SIG-M5 (cell line): ENCODE data around the gene SLC4A1.
"Not testable (repeated sequence)": the region's sequence is repeated elsewhere in the genome, so short reads cannot be mapped to it uniquely, and the experiment has no call there.

Experiments used
- DNase-seq: peaks from one replicate; lab custom pipeline; 2025; lab: John Stamatoyannopoulos, UW

SLC4A1 gene

DNA sequence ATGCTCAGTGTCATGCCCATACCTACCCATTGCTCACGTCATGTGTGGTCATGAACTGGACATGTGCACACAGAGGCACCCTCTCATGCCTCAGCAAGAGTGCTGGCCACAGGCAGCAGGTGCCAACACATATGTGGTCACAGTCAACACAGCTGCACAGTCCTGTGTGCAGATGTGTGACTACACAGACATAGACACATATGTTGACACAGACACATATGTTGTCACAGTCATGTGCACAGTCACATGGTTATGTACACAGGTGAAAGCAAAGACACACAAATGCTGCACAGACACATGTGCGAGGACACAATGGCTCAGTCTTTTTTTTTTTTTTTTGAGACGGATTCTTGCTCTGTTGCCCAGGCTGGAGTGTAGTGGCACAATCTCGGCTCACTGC lies 11.3 kb downstream of the SLC4A1 start:
- DNase-seq: no peak

DNA sequence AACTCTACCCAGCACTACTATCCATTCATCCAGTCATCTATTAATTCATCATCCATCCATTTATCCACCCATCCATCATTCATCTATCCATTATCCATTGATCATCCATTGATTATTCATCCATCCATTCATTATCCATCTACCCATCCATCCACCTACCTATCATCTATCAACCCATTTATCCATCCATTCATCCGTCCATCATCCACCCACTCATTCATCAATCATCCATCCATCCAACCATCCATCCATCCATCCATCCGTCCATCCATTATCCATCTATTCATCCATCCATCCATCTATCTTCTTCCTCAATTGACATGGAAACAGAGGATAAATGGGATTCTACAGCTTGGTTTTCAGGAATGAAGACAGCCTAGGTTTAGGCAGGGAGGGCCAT lies 12.0 kb downstream of the SLC4A1 start:
- no peak for DNase-seq

DNA sequence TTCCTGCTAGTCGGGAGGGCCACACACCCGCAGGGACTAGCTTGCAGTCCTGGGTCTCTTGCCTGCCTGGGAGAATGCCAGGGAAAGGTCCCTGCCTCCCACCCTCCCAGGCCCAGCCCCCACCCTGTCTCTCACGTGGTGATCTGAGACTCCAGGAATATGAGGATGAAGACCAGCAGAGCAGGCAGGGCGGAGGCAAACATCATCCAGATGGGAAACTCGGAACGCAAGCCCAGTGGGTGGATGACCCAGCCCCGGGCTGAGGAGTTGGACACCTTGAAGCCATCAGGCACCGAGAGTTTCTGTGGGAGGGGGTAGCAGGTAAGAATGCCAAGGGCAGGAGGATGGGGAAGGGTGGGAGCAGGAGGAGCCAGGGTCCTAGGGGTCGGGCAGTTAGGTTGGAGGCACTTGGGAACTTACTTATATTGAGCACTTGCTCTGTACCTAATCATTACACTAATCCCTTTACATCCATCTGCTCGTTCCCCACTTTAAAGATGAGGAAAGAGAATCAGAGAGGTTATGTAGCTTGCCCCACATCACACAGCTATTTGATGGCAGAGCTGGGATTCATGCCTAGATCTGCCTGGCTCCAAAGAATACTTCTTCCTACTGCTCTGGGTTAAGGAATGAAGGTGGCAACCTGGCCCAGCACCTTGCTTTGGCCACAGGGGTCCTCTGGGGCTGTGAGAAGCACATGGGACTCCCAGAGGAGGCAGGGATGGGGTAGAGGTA lies 13.4 kb downstream of the SLC4A1 start:
- DNase-seq: no peak

DNA sequence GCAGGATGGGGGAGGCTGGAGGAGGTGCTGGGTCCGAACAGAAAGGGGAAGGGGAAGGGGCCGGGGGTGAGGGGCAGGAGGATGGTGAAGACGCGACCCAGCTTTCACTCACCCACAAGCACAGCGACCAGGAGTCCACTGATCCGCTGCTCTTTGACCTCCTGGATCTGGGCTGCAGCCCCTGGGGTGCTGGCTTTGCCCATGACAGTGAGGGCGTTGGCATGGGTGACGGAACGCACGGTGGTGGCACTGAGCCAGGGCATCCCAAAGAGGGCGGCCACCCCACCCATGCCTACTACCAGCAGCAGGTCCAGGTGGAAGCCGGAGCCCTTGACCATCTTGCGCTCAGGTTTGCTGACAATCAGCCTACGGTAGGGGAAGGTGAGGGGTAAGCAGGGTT lies 14.9 kb downstream of the SLC4A1 start:
- DNase-seq: no peak

DNA sequence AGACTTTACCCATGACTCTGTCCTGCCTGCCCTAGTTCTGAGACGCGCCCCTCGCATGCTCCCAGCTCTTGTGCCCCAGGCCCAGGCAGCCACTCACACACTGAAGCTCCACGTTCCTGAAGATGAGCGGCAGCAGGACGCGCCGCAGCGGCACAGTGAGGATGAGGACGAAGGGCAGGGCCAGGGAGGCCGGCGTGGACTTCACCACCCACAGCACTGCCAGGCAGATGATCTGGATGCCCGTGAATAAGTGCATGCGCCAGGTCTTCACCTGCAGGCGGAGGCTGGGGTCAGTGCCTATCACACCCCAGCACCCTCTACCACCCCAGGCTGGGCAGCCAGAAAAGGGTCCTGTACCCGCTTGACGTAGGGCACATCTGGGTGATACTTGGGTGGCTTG lies 16.9 kb downstream of the SLC4A1 start:
- no peak for DNase-seq

DNA sequence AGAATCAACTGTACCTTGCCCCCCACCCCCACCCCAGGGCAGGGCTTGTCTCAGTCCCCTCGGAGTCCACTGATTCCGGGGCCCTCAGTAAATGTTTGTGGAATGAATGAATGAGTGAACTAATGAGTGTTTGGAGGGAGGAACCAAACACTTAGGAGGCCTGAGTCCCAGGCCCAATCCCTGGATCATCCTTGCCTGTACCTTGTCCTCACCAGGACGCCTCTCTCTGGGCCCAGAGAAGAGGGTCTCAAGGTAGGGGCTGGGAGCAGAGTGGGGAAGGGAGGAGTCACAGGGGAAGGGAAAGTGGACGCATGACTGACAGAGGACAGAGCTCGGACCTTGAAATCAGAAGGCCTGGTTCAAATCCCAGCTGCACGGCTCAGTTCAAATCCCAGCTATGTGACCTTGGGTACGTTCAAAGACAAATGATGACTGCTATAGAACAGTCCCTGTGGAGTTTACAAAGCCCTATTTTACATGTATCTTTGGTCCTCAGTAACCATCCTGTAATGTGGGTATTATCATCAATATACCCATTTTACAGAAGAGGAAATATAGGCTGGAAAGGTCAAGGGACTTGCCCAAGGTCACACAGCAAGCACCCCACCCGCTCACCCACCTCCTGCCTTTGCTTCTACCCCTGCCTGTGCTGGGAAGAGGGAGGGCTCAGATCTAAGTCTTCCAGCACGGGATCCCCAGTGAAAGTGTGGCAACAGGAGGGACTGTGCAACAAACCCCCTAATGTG lies 18.3 kb downstream of the SLC4A1 start:
- DNase-seq: no peak

DNA sequence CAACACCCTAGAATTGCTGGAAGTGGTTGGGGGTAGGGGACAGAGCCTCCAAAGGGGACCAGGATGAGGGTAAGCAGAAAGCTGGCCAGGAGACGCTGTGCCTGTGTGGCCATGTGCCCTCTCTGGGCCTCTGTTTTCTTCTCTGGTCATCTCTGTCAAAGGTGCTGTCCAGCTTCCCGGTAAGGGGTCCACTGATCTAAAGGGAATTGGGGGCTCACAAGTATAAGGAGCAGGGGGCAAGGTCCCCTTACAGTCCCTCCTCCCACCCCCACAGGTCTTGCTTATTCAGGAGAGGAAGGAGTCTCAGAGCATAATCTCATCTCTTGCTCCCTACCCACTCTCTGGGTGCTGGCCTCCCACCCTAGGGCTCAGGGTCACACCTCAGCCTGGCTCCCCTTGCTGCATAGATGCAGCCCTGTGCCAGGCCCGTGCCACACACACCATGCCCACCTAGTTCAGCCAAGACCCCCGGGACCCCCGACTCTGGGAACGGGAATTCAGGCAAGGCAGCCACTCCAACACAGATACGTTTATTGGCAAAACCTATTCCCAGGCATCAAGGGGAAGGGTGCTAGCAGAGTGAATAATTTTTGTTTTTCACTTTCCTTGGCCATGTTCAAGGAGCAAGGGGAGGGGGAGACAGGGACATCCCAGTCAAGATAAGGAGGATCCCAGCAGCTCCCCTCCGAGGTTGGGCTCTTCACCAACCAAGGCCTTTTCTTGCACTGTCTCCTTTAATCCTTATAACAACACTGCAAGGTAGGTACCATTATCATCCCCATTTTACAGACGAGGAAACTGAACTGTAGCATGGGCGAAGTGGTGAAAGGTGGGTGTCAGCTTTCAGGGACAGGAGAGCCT lies 19.8 kb downstream of the SLC4A1 start:
- no peak for DNase-seq

DNA sequence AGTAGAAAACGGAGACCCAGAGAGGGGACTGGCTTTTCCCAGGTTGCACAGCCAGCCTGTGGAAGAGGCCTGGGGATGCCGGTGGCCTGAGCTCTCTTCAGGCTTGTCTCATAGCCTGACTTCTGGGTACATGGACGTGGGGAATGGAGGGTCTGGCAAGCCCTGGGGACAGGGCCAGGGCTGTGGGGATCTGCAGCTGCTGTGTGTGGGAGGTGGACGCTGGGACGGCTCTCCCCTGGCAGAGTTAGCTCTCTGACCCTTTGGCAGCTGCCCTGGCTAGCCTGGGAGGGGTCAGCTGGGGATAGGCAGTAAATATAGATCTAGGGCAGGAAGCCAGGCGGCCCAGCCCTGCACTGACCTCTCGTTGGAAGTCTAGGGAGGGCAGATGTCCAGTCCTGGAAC lies 20.5 kb downstream of the SLC4A1 start:
- DNase-seq: no peak

DNA sequence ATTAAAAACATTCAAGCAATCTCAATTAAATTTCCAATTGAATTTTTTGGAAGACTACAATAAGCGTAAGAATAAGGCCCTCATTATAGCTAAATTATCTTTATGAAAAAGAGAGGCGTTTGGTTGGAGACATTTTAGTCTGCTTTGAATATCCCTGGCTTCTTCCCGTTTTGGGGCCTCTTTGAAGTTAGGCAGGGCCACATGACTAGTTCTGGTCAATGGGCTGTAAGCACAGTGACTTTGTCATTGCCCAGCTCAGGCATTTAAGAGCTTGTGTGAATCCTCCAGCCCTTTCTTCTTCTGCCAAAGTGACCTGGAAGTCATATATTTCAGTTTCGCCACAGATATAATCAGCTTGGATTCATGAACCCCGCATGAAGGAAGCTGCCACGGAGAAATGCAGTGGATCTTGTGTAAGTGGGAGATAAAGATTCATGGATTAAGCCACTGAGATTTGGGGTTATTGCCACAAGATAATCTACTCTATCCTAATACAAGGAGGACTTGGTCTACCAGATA lies 26.8 kb downstream of the SLC4A1 start:
- no peak for DNase-seq

DNA sequence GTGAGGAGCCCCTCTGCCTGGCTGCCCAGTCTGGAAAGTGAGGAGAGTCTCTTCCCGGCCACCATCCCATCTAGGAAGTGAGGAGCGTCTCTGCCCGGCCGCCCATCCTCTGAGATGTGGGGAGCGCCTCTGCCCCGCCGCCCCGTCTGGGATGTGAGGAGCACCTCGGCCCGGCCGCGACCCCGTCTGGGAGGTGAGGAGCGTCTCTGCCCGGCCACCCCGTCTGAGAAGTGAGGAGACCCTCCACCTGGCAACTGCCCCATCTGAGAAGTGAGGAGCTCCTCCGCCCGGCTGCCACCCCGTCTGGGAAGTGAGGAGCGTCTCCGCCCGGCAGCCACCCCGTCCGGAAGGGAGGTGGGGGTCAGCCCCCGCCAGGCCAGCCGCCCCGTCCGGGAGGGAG lies 30.0 kb downstream of the SLC4A1 start:
- DNase-seq: not testable (repeated sequence)

DNA sequence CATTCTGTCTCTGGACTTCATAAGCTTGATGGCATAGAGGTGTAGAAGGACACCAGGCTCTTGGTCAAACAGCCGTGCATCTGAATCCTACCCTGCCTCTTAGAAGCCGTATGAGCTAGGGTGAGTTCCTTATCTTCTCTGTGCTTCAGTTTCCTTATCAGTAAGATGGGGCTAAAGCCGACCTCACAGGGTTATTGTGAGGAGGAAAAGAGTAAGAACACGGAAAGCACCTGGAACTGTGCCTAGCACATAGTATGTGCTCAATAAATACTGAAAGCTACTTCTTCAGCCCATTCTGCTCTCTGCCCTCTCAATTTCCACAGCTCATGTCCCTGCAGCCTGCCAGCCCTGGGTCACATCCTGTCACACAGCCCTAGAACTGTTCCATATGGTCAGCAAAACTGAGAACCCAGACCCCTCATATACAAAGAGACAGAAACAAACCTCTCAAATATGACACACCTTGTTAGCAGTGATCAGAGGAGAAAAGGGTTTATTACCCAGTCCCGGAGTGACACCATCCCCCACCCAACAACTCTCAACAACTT lies 31.4 kb downstream of the SLC4A1 start:
- DNase-seq: no peak

DNA sequence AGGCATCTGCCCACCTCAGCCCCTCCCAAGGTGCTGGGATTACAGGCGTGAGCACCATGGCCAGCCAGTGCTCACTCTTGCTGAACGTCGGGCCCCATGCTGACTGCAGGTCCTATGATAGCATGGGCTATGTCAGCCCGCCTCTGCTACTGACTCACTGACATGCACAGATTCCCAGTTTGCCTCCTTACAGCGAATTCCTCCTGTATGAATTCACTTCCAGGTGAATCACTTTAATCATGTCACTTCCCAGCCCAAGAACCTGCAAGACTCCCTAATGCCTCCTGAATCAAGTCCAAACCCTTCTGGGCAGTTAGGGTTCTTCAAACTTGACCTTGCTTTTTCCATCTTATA lies 32.4 kb downstream of the SLC4A1 start:
- DNase-seq: no peak

DNA sequence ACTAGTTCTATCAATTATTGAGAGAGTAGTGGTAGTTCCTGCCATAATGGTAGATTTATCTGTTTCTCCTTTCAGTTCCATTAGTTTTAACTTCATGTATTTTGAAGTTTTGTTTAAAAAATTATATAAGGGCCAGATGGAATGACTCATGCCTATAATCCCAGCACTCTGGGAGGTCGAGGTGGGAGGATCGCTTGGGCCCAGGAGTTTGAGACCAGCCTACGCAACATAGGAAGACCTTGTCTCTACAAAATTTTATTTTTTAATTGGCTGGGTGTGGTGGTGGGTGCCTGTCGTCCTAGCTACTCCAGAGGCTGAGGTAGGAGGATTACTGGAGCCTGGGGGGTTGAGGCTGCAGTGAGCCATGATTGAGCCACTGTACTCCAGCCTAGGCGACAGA lies 34.4 kb downstream of the SLC4A1 start:
- no peak for DNase-seq

DNA sequence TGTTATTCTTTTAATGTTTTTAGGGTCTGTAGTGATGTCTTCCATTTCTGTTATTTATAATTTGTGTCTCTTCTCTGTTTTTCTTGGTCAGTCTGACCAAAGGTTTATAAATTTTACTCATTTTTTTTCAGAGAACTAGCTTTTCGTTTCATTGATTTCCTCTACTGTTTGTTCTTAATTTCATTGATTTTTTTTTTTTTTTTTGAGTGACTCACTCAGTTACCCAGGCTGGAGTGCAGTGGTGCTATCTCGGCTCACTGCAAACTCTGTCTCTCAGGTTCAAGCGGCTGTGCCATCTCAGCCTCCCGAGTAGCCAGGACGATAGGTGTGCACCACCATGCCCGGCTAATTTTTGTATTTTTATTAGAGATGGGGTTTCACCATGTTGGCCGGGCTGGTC lies 35.9 kb downstream of the SLC4A1 start:
- no peak for DNase-seq

DNA sequence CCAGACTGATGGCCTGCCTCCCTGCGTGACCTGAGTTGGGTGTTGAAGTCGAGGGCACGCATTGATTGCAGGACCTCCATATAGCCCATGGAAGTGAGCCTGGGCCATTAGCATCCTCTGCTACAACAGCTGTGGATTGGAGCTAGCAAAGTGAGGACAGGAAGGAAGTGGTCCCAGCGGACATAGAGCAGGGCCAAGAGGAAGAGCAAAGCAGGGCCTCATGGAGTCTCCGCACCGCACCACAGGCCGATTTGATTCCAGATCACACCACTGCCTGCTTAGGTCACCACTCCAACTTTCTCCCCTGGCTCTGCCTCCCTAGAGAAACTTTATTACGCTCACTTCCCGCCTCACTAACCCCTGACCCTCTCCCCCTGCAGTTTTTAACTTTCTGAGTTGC lies 37.8 kb downstream of the SLC4A1 start:
- no peak for DNase-seq

DNA sequence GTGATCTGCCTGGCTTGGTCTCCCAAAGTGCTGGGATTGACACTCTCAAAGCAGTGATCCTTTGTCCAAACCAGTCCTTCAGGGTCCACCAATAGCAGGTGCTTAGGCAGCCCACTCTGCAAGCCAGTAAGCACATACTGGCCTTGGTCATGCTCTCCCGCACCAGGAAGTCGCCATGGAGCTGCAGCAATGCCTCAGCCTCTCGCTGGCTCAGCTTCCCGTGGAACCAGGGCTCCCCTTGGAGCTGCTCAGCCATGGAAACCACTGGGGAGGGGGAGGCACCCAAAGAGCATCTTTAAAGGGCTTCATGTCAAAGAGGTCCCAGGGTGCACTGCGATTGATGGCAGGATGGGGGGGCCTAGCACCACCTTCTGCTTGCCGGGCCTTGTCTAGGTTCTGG lies 38.8 kb downstream of the SLC4A1 start:
- DNase-seq: no peak

DNA sequence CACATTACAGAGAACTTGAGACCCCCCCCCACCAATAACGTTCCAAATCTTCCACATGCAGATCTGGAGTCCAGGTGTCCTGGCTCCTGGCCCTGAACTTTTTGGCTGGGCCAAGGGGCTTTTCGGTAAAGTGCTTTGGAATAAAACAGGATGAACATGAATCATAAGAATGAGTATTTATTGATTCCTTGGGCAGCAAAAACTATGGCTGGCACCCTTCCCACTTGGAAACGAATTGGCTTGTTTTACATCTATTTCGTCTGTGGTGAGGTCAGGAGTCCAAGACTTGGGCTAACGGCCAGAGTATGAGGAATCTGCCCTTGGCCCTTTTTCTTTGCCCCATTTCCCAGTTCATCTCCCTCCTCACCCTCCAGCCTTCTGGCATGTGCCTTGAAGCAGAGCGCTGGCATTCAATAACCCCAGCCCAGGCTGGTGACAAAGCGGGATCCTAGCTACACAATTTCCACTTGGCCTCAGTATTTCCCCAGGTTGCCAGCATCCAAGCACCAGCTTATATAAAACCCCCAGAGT lies 44.3 kb downstream of the SLC4A1 start:
- no peak for DNase-seq

DNA sequence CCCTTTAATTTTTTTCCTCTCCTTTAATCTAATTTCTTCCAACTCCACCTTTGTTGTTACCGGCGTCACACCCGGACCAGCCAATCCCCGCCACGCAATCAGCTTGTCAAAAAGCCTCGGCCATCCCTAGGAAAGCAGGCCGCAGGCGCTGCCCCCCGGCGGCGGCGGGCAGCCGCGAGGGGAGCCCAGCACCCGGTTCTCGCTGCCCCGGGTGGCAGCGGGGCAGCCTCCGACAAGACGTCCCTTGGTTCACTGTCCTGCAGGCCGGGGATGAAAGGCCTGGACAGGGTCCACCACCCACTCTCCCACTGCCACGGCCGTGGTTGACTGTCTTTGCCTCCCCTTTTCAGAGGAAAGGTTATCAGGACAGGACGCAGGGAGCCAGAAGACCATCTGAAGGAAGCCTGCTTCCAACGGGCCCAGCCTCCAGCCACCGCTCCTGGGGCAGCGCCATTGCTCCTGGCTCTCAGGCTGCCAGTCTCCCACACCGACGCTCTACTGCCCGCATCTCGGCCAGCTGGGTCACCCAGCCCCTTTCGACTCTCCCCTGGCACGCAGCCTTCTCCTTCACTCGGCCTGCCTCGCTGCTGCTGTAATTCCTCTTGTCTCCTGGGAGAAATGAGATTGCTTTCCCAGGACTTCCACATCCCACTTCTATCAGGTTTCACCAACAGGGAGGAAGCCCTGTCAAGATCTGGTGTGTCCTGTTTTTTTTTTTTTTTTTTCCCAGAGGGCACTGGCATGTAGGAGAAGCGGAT lies 45.6 kb downstream of the SLC4A1 start:
- DNase-seq: no peak

DNA sequence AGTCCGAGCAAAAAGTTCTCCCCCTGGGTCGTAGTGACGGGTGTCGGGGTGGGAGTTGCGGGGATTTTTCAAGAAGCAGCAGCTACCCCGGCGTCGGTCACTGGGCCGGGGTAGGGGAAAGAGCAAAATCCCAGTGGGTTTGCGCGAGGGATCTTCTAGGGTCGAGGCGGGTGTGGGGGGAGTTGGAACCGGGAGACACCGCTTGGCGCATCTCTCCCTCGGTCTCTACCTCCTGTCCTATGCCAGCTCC lies 46.1 kb downstream of the SLC4A1 start:
- no peak for DNase-seq

DNA sequence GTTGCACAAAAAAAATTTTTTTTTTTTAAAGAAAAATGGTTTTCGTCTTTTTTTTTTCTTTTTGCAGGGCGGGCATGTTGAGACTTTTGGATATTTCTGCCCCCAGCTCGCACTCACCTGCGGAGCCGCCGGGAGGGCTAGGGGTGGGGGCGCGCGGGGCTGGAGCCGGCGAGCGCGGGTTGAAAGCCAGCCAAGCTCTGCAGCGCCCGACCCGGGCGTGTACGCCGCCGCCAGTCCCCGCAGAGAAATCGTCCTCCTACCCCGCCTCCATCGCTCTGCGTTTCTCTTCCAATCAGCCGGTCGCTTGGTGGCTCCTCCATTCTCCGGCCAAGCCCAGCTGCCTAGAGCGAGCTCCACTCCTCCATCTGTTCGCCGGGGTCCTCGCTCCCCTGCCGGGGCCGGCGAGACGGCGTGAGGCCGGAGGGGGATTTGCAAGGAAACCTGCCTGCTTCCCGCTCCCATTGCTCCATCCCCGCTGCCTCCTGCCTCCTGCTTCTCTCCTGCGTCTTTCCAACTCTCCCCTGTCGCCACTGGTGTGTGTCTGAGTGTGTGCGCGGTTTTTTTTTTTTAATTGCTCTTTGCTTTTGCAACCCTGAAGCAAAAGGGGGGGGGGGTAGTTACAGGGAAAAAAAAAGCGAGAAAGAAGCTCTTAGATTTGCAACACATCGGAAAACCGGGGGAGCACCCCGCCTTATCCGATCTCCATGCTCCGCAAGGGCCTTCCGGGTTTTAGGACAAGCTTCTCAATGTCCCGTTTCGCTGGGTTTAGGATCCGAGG lies 46.7 kb downstream of the SLC4A1 start:
- DNase-seq: no peak
